MM.1S (cell line): ENCODE data around the gene SCAMP4.

Source experiments
- EZH2 ChIP-seq: fragments of 300-600 bp; sonication (generic); optimal IDR thresholded peaks from 2 replicates; pipeline ENCODE3; 2017; ENCODE audit warnings: low read depth, mild to moderate bottlenecking, antibody characterized with exemption, low read length, mixed read lengths
- EZH2phosphoT487 ChIP-seq: fragments of 300-600 bp; sonication (generic); IDR thresholded peaks from 2 replicates; pipeline ENCODE4 v1.6.1; 2018; ENCODE audit warnings: antibody characterized with exemption, low read length
- TF ChIP-seq, protein P1 (sequence below): fragments of 300-600 bp; sonication (generic); IDR thresholded peaks from 2 replicates; pipeline ENCODE4 v1.5.1; 2016; ENCODE audit warnings: antibody characterized with exemption, low read length, mixed read lengths

DNA sequence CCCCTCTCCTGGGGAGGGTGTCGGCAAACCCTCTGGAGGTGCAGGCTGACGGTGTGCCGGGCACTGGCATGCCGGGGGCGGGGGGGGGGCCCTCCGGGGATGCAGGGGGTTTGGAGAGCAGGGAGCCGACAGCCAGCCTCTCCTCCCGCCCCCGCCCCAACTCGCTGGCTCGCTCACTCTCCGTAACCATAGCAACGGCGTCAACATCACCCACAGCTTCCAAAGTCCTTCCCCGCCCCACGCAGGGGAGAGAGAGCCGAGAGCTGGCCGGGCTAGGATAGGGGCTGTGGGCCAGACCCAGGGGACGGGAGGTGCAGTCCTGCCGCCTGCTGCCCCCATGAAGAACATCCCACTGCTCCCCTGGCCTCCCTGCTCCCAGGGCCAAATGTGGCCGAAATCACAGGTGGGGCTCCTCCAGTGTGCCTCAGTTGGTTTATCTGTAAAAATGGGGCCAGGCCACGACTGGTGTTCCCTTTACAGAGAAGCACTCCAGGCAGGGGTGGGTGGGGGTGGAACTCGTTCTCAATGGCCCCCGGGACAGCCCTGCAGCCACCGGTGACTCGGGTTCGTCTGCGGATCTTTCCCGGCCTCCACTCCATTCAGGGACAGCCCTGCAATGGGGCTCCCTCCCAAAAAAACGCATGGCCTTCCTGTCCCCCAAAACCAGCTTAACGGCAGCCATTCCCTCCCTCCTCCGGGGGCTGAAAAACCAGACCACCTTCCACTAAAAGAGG is 45.0 kb upstream of the SCAMP4 start:
- TF ChIP-seq, protein P1, sequence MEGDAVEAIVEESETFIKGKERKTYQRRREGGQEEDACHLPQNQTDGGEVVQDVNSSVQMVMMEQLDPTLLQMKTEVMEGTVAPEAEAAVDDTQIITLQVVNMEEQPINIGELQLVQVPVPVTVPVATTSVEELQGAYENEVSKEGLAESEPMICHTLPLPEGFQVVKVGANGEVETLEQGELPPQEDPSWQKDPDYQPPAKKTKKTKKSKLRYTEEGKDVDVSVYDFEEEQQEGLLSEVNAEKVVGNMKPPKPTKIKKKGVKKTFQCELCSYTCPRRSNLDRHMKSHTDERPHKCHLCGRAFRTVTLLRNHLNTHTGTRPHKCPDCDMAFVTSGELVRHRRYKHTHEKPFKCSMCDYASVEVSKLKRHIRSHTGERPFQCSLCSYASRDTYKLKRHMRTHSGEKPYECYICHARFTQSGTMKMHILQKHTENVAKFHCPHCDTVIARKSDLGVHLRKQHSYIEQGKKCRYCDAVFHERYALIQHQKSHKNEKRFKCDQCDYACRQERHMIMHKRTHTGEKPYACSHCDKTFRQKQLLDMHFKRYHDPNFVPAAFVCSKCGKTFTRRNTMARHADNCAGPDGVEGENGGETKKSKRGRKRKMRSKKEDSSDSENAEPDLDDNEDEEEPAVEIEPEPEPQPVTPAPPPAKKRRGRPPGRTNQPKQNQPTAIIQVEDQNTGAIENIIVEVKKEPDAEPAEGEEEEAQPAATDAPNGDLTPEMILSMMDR: no peak
- TF ChIP-seq EZH2phosphoT487: no peak
- TF ChIP-seq EZH2: no peak
